Large intestine (tissue), 3 donors: Measurements from ENCODE around the gene FRMD4A. TPM values are rescaled to one million over a fixed set of nuclear protein-coding genes. Genes with fewer than 3 reads are reported as not detected.

Experiments used
- DNase-seq, 2 donors: peaks; one replicate each; pipeline versions ENCODE4 v3.0.0 to v3.0.0-alpha.2; 2013
- H3K27ac ChIP-seq: one replicate; pipeline ENCODE4 v1.5.1; 2013; ENCODE audit warnings: low read length
- H3K27me3 ChIP-seq: 2 replicates; pipeline ENCODE4 v1.6.1; 2013; ENCODE audit warnings: low read length; ENCODE audit not compliant: control insufficient read depth, insufficient read depth
- H3K36me3 ChIP-seq: 2 replicates; pipeline ENCODE4 v1.6.1; 2013; ENCODE audit warnings: low read length; ENCODE audit not compliant: control insufficient read depth, insufficient read depth
- H3K4me1 ChIP-seq: one replicate; pipeline ENCODE4 v1.6.1; 2013; ENCODE audit warnings: low read length; ENCODE audit not compliant: control insufficient read depth, insufficient read depth
- H3K4me3 ChIP-seq: one replicate; pipeline ENCODE4 v1.5.1; 2013; ENCODE audit warnings: low read length
- H3K9me3 ChIP-seq: one replicate; pipeline ENCODE4 v1.6.1; 2013; ENCODE audit warnings: mild to moderate bottlenecking, low read depth, low read length, moderate library complexity; ENCODE audit not compliant: control insufficient read depth
- WGBS: methylation state at CpG from one replicate; pipeline ENCODE4 v1.1.5; 2013; ENCODE audit warnings: low lambda C conversion rate; ENCODE audit not compliant: insufficient coverage; 5-methylcytosine and 5-hydroxymethylcytosine counted together
- polyA plus RNA-seq: library from polyadenylated mRNA; unstranded; fragments of 120-200 nt; gene quantifications from one replicate; pipeline ENCODE4 v1.2.1, GENCODE V29; 2013

The FRMD4A gene
- polyA plus RNA-seq, 1 donor: 19.8 TPM

GRCh38 chr10:13797164-13797563 is 533.6 kb downstream of the FRMD4A start:
- Histone ChIP-seq H3K27ac (no peak overlapping the region), H3K9me3 (no peaks in the 10 kb centered on the region), H3K4me1 (no peaks in the 10 kb centered on the region), H3K36me3 (peaks cover 2% of the 10 kb centered on the region), H3K27me3 (no peaks in the 10 kb centered on the region), H3K4me3 (no peak overlapping the region)
- no CpG with 5 or more reads among the region's 9 CpGs for WGBS
- no peak for DNase-seq

- WGBS: 20% methylated on average over 1 of the region's 9 CpGs
- DNase-seq: peak in 1 of 2 donors; percentile 34
- no peaks in the 10 kb centered on the region for H3K4me1 ChIP-seq
Measured at GRCh38 chr10:13795653-13796555, 534.8 kb downstream of the FRMD4A start.

GRCh38 chr10:13794992-13795612 is 535.6 kb downstream of the FRMD4A start:
- Histone ChIP-seq H3K27ac (no peak overlapping the region), H3K9me3 (no peaks in the 10 kb centered on the region), H3K4me1 (no peaks in the 10 kb centered on the region), H3K36me3 (peaks cover 2% of the 10 kb centered on the region), H3K4me3 (no peak overlapping the region), H3K27me3 (no peaks in the 10 kb centered on the region)
- WGBS: no CpG with 5 or more reads among the region's 6 CpGs
- no peak for DNase-seq

More at GRCh38 chr10:13795653-13796555, 534.8 kb downstream of the FRMD4A start:
- Histone ChIP-seq H3K27ac (no peak overlapping the region), H3K4me3 (no peak overlapping the region), H3K9me3 (no peaks in the 10 kb centered on the region), H3K27me3 (no peaks in the 10 kb centered on the region), H3K36me3 (peaks cover 2% of the 10 kb centered on the region)

GRCh38 chr10:13792006-13792405 is 538.7 kb downstream of the FRMD4A start:
- no CpG with 5 or more reads among the region's 5 CpGs for WGBS
- Histone ChIP-seq H3K9me3 (no peaks in the 10 kb centered on the region), H3K4me1 (no peaks in the 10 kb centered on the region), H3K27ac (no peak overlapping the region), H3K36me3 (peaks cover under 1% of the 10 kb centered on the region), H3K4me3 (no peak overlapping the region), H3K27me3 (no peaks in the 10 kb centered on the region)
- DNase-seq: no peak

- Histone ChIP-seq H3K27me3 (no peaks in the 10 kb centered on the region), H3K4me1 (no peaks in the 10 kb centered on the region), H3K4me3 (no peak overlapping the region), H3K27ac (no peak overlapping the region), H3K36me3 (no peaks in the 10 kb centered on the region), H3K9me3 (no peaks in the 10 kb centered on the region)
- no CpG with 5 or more reads among the region's 4 CpGs for WGBS
- no peak for DNase-seq
Measured at GRCh38 chr10:13791483-13791882, 539.2 kb downstream of the FRMD4A start.

- 100% methylated on average over 1 of the region's 9 CpGs for WGBS
Measured at GRCh38 chr10:13790196-13790595, 540.5 kb downstream of the FRMD4A start.

GRCh38 chr10:13789448-13789829 is 541.3 kb downstream of the FRMD4A start:
- H3K4me3 ChIP-seq: no peak overlapping the region

More at GRCh38 chr10:13790196-13790595, 540.5 kb downstream of the FRMD4A start:
- DNase-seq: no peak
- H3K36me3 ChIP-seq: no peaks in the 10 kb centered on the region
- no peak overlapping the region for H3K4me3 ChIP-seq
- no peaks in the 10 kb centered on the region for H3K27me3 ChIP-seq
- no peaks in the 10 kb centered on the region for H3K9me3 ChIP-seq
- no peak overlapping the region for H3K27ac ChIP-seq
- no peaks in the 10 kb centered on the region for H3K4me1 ChIP-seq

GRCh38 chr10:13788711-13789447 is 541.8 kb downstream of the FRMD4A start:
- H3K27me3 ChIP-seq: no peaks in the 10 kb centered on the region
- H3K9me3 ChIP-seq: no peaks in the 10 kb centered on the region
- H3K36me3 ChIP-seq: no peaks in the 10 kb centered on the region
- peak in 1 of 2 donors; percentile 19 for DNase-seq
- 69% methylated on average over 2 of the region's 9 CpGs for WGBS
- H3K27ac ChIP-seq: no peak overlapping the region
- H3K4me1 ChIP-seq: no peaks in the 10 kb centered on the region
- no peak overlapping the region for H3K4me3 ChIP-seq

More at GRCh38 chr10:13789448-13789829, 541.3 kb downstream of the FRMD4A start:
- H3K4me1 ChIP-seq: no peaks in the 10 kb centered on the region
- no peaks in the 10 kb centered on the region for H3K9me3 ChIP-seq
- H3K27me3 ChIP-seq: no peaks in the 10 kb centered on the region
- no CpG with 5 or more reads among the region's 2 CpGs for WGBS
- no peaks in the 10 kb centered on the region for H3K36me3 ChIP-seq
- no peak for DNase-seq
- H3K27ac ChIP-seq: no peak overlapping the region

GRCh38 chr10:13788320-13788600 is 542.5 kb downstream of the FRMD4A start:
- H3K9me3 ChIP-seq: no peaks in the 10 kb centered on the region
- H3K4me1 ChIP-seq: no peaks in the 10 kb centered on the region
- no peaks in the 10 kb centered on the region for H3K27me3 ChIP-seq
- no peak overlapping the region for H3K27ac ChIP-seq
- no peak overlapping the region for H3K4me3 ChIP-seq
- no peak for DNase-seq
- WGBS: 93% methylated on average over 3 of the region's 5 CpGs
- no peaks in the 10 kb centered on the region for H3K36me3 ChIP-seq

- H3K4me1 ChIP-seq: no peaks in the 10 kb centered on the region
- H3K27me3 ChIP-seq: no peaks in the 10 kb centered on the region
- no peaks in the 10 kb centered on the region for H3K36me3 ChIP-seq
- no peaks in the 10 kb centered on the region for H3K9me3 ChIP-seq
- H3K4me3 ChIP-seq: no peak overlapping the region
- WGBS: no CpG with 5 or more reads among the region's 11 CpGs
- DNase-seq: peak in 1 of 2 donors; percentile 44
- no peak overlapping the region for H3K27ac ChIP-seq
Measured at GRCh38 chr10:13787015-13787421, 543.7 kb downstream of the FRMD4A start.
